NCI-H748 (cell line): ENCODE measurements around the gene OR1N1.
A peak's percentile ranks its signal among the peaks of the same experiment; 100 is the strongest.
"Not testable (repeated sequence)": the region's sequence is repeated elsewhere in the genome, so short reads cannot be mapped to it uniquely, and the experiment has no call there.

ENCODE experiments used
- DNase-seq: peaks from one replicate; lab custom pipeline; 2025; ENCODE audit not compliant: unreplicated experiment; lab: John Stamatoyannopoulos, UW

Gene OR1N1

DNA sequence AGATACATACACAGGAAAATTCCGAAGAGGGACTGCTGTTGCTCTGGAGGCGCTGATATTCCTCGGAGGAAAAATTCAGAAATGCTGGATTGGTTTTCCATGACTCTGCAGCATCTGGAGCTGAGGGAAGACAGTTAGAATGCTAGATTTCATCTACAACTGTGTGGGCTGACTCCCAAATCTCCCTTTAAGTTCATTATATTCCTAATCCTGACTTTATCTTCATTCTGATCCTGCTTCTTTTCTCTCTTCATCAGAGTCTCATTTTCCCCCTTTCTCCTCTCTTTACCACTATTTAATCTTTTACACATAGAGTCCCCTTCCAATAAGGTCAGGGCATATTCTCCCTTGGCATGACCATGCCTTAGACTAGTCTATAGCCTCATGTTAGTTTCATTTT, at the start of gene OR1N1:
TSS of gene OR1N1 (minus strand) at position 101 of the 400 bp plus-strand sequence. CDS start at position 101, 0 bp downstream.
- no peak for DNase-seq

DNA sequence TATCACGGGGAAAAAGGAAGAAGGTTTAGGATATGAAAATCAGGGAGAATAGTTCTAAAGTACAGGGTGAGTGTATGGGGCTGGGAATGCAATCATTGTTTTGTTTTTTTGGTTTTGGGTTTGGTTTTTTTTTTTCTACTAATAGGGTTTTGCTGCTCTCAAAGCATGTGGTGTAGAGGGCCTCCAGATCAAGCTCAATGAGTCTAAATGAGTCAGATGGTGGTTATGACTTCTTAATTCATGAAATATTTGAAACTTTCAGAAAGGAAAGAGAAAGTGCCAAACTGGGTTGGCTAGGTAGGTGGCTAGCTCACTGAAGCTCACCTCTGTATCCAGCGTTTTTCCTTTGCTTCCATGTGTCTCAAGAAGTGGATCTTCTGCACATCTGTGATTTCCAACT, 45.4 kb upstream of the OR1N1 start:
- no peak for DNase-seq

DNA sequence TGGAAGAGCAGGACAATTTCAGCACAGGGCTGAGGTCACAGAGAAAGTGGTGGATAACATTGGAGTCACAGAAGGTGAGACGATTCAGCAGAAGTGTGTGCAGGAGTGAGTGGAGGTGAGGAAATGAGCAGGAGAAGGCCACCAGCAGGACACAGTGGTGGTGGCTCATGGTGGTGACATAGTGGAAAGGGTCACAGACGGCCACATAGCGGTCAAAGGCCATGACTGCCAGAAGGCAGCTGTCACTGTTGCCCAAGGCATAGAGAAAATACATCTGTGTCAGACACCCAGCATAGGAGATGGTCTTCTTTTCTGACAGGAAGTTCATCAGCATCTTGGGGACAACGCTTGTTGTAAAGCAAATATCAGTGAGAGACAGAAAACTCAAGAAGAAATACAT, 40.8 kb upstream of the OR1N1 start:
- DNase-seq: no peak

- no peak for DNase-seq
Observed at GRCh38 chr9:122562134-122562760, 35.2 kb upstream of the OR1N1 start.

DNA sequence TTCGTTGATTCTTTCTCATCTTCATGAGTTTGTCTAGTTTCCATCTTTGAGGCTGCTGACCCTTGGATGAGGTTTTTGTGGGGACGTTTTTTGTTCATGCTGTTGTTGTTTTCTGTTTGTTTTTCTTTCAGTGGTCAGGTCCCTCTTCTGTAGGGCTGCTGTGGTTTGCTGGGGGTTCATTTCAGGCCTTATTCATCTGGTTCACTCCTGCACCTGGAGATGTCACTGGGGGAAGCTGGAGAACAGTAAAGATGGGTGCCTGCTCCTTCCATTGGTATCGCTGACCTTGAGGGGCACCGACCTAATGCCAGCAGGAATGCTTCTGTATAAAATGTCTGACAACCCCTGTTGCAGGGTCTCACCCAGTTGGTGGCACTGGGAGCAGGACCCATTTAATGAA, 34.4 kb upstream of the OR1N1 start:
- no peak for DNase-seq

DNA sequence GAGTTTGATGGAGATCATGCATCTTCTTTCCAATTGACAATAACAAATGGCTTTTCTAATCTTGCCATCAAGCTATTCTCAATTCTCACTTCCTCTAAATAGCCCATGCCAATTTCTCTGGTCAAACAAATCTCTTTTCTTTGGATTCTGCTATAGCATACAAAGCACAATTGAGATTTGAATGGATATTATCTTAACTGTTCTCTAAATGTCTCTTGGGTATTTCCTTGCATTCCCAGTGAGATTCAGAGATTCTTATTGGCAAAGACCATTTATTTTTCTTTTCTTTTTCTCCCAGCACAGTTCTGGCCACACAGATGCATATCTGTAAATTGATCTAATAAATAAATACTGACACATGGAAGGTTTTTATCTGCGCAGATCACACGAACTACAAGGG, 25.7 kb upstream of the OR1N1 start, which contains the start of gene OR1N2:
TSS of gene OR1N2 (plus strand) at position 301 of the 400 bp plus-strand sequence. CDS start 100 bp downstream, outside the sequence.
- DNase-seq: no peak

- DNase-seq: no peak
Observed at GRCh38 chr9:122551371-122551770, 24.3 kb upstream of the OR1N1 start.

DNA sequence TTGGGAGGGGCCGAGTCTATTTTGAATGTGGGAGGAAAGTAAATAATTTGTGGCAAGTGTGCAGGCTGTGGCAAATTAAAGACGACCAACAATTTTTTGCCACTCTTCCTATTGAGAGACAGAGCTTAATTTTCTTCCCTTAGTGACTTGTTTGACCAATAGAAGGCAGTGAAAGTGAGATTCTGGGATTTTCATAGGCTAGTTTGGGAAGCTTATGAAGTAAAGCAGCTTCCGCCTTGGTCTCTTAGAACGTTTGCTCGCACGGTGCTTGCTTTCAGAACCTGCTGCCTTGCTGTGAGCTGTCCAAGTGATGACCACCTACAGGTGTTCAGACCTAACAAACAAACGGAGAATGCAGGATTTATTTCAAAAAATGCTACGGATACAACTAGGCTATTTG, 19.1 kb upstream of the OR1N1 start:
- DNase-seq: peak; percentile 79

- no peak for DNase-seq
Observed at GRCh38 chr9:122538757-122539156, 11.7 kb upstream of the OR1N1 start.

GRCh38 chr9:122537066-122537465, 10.0 kb upstream of the OR1N1 start:
- not testable (repeated sequence) for DNase-seq

- DNase-seq: no peak
Observed at GRCh38 chr9:122536134-122536533, 9.0 kb upstream of the OR1N1 start.

DNA sequence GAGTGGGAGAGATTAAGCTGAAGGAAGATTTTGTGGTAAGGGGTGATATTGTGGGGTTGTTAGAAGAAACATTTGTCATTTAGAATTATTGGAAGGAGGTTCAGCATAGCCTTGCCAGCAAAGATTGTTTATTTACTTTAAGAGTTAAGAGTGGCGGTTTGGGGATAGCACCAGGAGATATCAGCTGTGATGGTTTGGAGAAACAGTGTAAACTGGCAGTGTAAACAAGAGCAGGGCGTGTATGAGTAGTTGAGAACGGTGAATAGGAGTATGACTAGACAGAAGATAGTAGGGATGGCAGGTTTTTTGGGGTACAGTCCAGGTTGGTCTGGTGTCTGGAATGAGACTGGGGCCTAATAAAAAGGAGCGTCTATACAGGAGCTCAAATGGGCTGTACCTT, 4.1 kb upstream of the OR1N1 start:
- DNase-seq: not testable (repeated sequence)

DNA sequence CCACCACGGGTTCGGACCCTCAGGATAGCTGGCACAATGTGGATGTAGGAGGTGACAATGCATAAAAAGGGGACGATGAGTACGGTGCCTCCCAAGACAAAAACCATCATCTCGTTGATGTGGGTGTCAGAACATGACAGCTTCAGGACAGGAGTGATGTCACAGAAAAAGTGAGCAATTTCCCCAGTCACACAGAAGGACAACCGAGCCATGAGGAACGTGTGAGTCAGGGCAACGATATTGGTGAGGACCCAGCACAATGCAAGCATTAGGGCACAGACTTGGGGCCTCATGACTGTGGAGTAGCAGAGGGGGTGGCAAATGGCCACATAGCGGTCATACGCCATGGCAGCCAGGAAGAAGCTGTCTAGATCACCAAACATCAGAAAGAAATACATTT, 491 bp downstream of the OR1N1 start:
- DNase-seq: no peak

DNA sequence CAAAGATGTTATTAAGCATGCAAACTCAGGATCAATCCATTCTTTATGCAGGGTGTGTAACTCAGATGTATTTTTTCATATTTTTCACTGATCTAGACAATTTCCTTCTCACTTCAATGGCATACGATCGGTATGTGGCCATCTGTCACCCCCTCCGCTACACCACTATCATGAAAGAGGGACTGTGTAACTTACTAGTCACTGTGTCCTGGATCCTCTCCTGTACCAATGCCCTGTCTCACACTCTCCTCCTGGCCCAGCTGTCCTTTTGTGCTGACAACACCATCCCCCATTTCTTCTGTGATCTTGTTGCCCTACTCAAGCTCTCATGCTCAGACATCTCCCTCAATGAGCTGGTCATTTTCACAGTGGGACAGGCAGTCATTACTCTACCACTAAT, 7.7 kb downstream of the OR1N1 start:
- DNase-seq: no peak

DNA sequence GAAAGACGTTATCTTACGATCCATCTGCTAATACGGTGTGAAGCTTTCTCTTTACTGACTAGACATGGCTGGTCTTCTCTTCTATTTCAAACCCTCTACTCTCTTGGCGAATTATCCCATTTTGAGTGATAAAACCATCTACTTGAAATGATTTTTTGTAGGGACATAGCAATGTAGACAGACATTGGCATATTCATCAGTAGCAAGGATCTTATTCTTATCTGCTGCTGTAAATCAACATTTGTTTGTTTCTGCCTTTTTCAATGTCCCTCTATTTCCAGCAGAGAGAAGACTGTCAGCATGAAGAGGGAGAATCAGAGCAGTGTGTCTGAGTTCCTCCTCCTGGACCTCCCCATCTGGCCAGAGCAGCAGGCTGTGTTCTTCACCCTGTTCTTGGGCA, 8.3 kb downstream of the OR1N1 start, which contains the start of gene OR1J4:
TSS of gene OR1J4 (plus strand) at position 301 of the 400 bp plus-strand sequence. CDS start at position 301, 0 bp downstream.
- DNase-seq: no peak

DNA sequence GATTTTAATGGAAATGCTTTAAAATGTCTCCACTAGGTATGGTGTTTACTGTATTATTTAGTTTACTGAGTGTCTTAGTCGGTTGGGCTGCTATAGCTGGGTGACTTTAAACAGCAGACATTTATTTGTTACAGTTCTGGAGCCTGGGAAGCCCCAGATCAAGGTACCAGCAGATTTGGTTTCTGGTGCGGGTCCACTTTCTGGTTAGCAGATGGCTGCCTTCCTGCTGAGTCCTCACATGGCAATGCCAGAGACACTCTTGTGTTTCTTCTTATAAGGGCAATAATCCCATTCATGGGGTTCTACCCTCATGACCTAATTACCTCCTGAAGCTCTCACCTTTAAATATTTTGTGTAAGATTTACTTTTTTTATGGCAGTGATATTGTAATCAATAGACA, 8.9 kb downstream of the OR1N1 start:
- no peak for DNase-seq

DNA sequence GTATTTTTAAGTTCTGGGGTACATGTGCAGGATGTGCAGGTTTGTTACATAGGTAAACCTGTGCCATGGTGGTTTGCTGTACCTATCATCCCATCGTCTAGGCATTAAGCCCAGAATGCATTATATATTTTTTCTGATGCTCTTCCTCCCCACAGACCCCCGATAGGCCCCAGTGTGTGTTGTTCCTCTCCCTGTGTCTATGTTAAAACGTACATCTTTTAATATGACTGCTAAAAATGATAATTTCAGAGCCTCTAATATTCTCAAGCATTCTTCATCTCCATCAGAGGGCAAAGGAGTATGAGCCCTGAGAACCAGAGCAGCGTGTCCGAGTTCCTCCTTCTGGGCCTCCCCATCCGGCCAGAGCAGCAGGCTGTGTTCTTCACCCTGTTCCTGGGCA, 16.6 kb downstream of the OR1N1 start, which contains the start of gene OR1J2:
TSS of gene OR1J2 (plus strand) at position 301 of the 400 bp plus-strand sequence. CDS start at position 301, 0 bp downstream.
- no peak for DNase-seq

GRCh38 chr9:122506964-122507363, 20.1 kb downstream of the OR1N1 start:
- no peak for DNase-seq

DNA sequence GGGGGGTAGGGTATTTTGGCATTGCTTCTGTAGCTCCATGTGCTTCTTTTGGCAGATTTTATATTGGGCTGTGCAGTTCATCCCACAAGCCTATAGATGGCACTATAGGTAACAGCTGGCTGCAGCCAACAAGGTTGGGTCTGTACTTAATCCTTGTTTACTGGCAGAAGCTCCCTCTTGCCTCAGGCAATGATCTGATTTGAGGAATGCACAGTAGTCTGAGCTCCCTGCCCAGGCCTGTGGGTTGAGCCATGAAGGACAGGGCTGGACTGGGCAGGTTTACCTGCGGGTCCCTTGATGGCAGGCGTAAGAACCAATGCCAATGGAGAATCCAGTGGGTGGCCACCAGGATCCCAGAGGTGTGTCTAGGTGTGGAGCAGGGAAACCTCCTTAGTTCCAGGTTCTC, 28.2 kb downstream of the OR1N1 start:
- DNase-seq: peak; percentile 83

GRCh38 chr9:122479062-122479461, 48.0 kb downstream of the OR1N1 start:
- no peak for DNase-seq

DNA sequence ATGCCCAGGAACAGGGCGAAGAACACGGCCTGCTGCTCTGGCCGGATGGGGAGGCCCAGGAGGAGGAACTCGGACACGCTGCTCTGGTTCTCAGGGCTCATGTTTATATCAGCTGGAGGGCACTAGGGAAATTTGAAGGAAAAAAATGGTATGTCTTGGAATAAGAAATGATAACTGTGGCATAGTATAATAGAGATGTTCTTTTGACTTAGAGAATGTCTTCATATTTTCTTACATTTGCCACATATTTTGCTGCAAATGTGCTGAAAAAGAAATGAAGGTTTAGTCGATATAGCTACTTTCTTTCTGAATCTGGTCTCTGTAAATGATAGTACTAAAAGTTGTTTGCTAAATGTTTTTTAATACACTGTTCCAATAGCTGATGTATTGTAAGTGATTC, 49.3 kb downstream of the OR1N1 start, which contains the start of gene OR1J1:
TSS of gene OR1J1 (minus strand) at position 101 of the 400 bp plus-strand sequence. CDS start at position 101, 0 bp downstream.
- DNase-seq: no peak

DNA sequence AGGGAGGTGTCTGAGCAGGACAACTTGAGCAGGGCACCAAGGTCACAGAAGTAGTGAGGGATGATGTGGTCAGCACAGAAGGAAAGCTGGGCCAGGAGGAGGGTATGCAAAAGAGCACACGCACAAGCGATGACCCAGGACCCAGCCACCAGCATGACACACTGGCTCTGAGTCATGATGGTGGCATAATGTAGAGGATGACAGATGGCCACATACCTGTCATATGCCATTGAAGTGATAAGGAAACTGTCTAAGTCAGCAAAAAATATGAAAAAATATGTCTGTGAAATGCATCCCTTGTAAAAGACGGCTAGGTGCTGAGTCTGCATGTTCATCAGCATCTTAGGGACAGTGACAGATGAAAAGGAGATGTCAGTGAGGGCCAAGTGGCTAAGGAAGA, 49.7 kb downstream of the OR1N1 start:
- no peak for DNase-seq
